Measurements from ENCODE around the gene METRN. TPM values are rescaled to one million over a fixed set of nuclear protein-coding genes. Genes with fewer than 3 reads are reported as not detected.

Gene METRN
- total RNA-seq, 2 donors from 2014 or later, result 28.9 to 58.9 TPM

GRCh38 chr16:678858-679813 is 35.8 kb upstream of the METRN start:
- peak; percentile 3 for ATAC-seq (ENCODE audit: insufficient number of reproducible peaks, low FRiP score, low read depth)
- Histone ChIP-seq H3K36me3 (peaks cover 19% of the 10 kb centered on the region), H3K27ac (peak overlapping the region; percentile 49 to 76), H3K4me3 (peak overlapping the region; percentile 83), H3K9me3 (no peaks in the 10 kb centered on the region), H3K27me3 (replicated peaks; ENCODE audit: insufficient read depth) (no peaks in the 10 kb centered on the region), H3K4me1 (ENCODE audit: control insufficient read depth in 1 of 2, low read depth in 2 of 2) (peaks cover 28 to 55% of the 10 kb centered on the region in 2 donors)
- no peak for TF ChIP-seq CTCF (IDR thresholded peaks at IDR 0.05)
- DNase-seq (ENCODE audit: low spot score), result no peak

GRCh38 chr16:679814-680624 is 34.9 kb upstream of the METRN start, which contains the start of gene STUB1:
TSS of gene STUB1 (plus strand) at chr16:680410. CDS start at chr16:680526, 116 bp downstream.
- H3K36me3 ChIP-seq, result peaks cover 19% of the 10 kb centered on the region
- peak; percentile 66 for DNase-seq (ENCODE audit: low spot score)
- H3K27me3 ChIP-seq (replicated peaks; ENCODE audit: insufficient read depth), result no peaks in the 10 kb centered on the region
- H3K4me3 ChIP-seq, result peak within 1 kb of the TSS; percentile 83
- no peaks in the 10 kb centered on the region for H3K9me3 ChIP-seq
- H3K27ac ChIP-seq, result peak within 1 kb of the TSS; percentile 82 to 95
- TF ChIP-seq CTCF (IDR thresholded peaks at IDR 0.05), result no peak
- H3K4me1 ChIP-seq (ENCODE audit: control insufficient read depth in 1 of 2, low read depth in 2 of 2), result peaks cover 33 to 60% of the 10 kb centered on the region in 2 donors
- peak; percentile 41 for ATAC-seq (ENCODE audit: insufficient number of reproducible peaks, low FRiP score, low read depth)

- Histone ChIP-seq H3K9me3 (no peaks in the 10 kb centered on the region), H3K4me1 (ENCODE audit: control insufficient read depth in 1 of 2, low read depth in 2 of 2) (peaks cover 33 to 56% of the 10 kb centered on the region in 2 donors), H3K4me3 (peak overlapping the region; percentile 83), H3K27ac (peak overlapping the region; percentile 82 to 95), H3K27me3 (replicated peaks; ENCODE audit: insufficient read depth) (no peaks in the 10 kb centered on the region), H3K36me3 (peaks cover 19% of the 10 kb centered on the region)
- DNase-seq (ENCODE audit: low spot score), result no peak
- ATAC-seq (ENCODE audit: insufficient number of reproducible peaks, low FRiP score, low read depth), result no peak
- TF ChIP-seq CTCF (IDR thresholded peaks at IDR 0.05), result no peak
Observed at GRCh38 chr16:680625-680945, 34.3 kb upstream of the METRN start.

- Histone ChIP-seq H3K27ac (peak overlapping the region; percentile 82 to 95), H3K36me3 (peaks cover 19% of the 10 kb centered on the region), H3K9me3 (no peaks in the 10 kb centered on the region), H3K27me3 (replicated peaks; ENCODE audit: insufficient read depth) (no peaks in the 10 kb centered on the region), H3K4me3 (peak overlapping the region; percentile 83), H3K4me1 (ENCODE audit: control insufficient read depth in 1 of 2, low read depth in 2 of 2) (peaks cover 33 to 52% of the 10 kb centered on the region in 2 donors)
- TF ChIP-seq CTCF (IDR thresholded peaks at IDR 0.05), result no peak
- ATAC-seq (ENCODE audit: insufficient number of reproducible peaks, low FRiP score, low read depth), result no peak
- no peak for DNase-seq (ENCODE audit: low spot score)
Observed at GRCh38 chr16:680967-681745, 33.8 kb upstream of the METRN start.
